GM03348 (cell line): Measurements from ENCODE around the gene GSTO2.

Source experiments
- DNase-seq: peaks from one replicate; pipeline ENCODE4 v3.0.0; 2012; ENCODE audit warnings: low spot score

The GSTO2 gene

DNA sequence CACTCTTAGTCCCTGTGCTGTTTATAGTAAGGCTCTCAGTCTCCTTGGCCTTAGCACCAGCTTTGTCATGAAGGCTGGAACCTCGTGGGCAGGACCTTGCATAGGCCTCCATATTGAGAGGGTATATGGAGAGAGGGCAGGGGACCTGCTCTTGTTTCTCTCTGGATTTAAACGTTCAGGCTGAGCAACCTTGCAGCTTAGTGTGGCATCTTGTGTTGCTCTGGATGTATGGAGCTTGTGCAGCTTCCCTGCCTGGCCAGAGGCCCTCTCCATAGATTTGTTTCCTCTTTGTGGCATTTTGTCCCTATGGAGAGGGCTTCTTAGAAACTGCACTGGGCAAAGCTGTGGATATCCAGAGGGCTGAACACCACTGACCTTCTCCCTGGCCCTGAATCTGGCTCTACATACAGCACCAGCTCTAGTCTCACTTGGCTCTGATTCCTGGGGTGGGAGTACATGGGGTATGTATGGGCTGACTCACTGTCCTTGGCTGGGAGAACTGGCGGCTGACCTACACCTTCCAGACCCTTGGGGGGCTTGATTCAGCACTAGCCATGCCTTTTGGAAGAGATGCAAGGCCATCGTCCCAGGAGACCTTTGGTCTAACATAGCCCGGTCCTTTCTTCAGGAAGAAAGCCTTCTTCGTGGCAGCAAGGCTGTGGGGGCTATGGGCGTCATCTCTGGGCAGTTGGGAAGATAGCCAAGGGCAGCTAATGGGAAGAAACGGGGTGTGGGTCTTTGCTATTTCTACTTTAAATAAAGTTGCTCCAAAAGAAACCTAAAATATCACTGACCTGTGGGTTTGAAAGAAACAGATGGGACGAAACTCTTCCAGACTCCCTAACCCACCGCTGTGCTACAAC, 38.8 kb downstream of the GSTO2 start:
- DNase-seq = no peak

GRCh38 chr10:104308439-104308903, 39.5 kb downstream of the GSTO2 start:
- DNase-seq = no peak

GRCh38 chr10:104309980-104310978, 41.3 kb downstream of the GSTO2 start:
- peak; percentile 82 for DNase-seq

- DNase-seq = no peak
These were observed 42.3 kb downstream of the GSTO2 start for GRCh38 chr10:104311184-104311720.

DNA sequence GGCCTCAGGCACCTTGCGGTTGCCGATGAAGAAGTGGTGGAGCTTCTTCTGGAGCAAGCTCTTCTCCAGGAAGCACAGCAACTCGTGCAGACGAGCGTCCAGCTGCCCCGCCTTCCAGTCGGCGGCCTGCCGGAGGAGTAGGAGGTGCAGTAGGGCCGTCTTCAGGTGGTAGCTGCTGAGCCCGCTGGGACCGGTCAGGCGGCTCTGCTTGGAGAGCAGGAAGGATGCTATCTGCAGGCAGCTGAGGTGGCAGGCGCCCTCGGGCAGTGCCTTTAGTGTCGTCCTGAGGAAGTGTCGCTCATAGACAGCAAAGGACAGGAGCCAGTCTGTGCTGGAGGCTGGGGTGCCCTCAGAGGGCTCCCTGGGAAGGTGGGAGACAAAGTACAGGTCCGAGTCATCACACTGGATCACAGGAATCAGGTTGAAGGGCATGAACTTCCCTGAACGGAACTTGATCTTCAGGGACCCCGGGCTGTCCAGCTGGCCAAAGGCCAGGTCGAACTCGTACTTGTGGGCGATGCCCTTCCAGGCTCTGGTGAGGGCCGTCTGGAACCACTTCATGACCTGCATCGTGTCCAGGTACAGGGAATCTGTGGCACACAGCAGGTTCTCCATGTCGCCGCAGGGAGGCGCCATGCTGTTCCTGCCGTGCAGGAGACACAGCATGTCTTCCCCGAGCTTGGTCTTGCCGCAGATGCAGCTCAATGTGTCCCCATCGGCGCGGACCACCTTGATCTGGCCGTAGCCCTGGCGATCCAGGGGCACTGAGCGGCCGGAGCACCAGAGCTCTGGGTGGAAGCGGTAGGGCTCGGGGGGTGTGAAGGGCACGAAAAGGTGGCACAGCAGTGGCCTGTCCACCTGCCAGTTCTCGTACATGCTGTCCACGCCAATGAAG, 45.9 kb downstream of the GSTO2 start:
- DNase-seq = no peak

DNA sequence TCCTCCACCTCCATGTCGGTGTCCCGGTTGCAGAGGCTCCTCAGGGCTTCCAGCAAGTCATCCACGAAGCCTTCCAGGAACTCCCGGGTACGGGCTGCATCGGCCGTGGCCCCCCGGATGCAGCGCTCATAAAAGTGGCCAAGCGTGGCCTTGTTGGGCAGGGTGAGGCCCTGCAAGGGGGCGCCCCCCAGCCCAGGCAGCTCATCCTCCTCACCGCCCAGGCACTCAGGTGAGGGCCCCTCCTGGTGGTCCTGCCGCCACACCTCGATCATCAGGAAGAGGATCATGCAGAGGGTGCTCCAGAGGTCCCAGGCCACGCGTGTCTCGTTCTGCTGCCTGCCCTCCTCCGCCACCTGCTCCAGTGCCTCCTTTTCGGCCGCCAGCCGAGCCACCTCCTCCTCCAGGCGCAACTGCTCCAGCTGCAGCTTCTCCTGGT, 46.5 kb downstream of the GSTO2 start:
- DNase-seq = no peak

- no peak for DNase-seq
These were observed 47.5 kb downstream of the GSTO2 start for GRCh38 chr10:104316321-104317099.

DNA sequence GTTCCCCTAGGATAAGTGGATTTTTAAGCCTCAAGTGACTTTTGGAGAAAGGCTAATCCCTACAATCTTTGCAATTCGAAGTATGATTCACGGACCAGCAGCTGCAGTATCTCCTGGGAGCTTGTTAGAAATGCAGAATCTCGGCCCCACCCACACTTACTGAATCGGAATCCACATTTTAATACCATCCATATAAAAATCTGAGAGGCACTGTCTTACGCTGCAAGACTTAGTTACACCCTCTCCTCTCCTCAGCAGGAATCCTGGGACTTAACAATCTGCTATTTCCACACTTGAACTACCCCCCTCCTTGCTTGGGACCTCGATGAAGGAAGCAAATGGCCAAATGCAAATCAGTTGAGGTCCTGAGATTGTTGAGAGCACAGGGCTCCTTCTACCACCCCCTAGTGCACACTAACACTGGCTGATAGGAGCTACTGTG, 48.3 kb downstream of the GSTO2 start:
- peak; percentile 76 for DNase-seq

GRCh38 chr10:104317726-104318299, 48.8 kb downstream of the GSTO2 start:
- DNase-seq = no peak

- DNase-seq = no peak
These were observed 49.3 kb downstream of the GSTO2 start for GRCh38 chr10:104318326-104318725.

DNA sequence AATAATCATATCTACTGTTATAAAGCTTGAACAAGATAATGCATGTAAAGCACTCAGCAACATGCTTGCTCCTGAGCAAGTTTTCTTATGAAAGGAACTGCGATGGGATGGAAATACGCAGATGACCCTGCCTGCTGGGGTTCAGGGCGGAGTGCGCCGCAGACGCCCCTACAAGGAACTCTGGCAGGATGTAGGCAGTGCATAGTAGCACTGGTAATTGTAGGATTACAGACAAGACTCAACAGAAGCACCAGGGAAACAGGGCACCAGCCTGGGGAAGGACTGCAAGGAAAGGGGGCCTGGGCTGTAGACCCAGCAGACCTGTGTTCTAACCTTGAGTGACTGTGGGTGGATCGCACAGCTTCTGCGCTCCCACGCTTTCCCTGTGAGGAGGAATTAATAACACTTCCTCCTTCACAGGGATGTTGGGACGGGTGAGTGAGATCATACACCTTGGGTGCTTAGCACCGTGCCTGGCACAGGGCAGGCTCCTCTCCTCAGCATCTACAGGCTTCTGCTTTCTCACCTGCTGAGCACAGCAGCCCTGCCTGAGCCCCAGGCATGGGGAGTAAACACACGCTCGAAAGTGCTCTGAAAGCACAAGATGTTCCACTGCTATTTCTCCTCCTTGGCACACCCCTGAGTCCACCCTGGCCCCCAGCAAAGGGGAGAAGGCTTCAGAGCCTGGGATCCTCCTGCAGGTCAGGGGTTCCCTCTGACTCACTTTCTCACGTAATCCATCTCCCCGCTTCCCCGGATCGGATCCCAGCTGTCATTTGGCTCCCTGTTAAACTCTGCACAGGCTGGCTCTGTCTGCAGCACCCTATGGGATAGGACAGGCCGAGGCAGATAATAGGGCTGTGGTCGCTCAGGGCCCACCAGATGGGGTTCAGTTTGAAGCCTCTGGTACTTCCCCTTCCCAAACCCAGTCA, 50.1 kb downstream of the GSTO2 start:
- no peak for DNase-seq

DNA sequence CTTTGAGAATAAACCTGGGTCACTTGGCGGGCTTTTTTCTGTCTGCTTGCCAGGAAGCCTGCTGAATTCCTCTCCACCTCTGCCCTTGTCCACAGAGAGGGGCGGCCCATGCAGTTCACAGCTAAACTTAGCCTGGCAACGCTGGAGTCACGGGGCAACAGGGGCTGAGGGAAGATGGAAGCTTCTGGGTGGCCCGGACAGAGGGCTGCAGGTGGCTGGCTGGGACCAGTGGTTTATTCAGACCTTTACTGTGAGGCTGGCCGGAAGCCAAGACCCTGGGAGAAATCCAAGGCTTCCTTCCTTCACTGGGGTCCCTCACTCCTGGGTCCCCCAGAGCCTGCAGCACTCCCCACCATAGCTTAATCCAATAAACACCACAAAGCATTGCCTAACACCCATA, 52.2 kb downstream of the GSTO2 start:
- no peak for DNase-seq

- DNase-seq = no peak
These were observed 52.9 kb downstream of the GSTO2 start for GRCh38 chr10:104321725-104322415.

- DNase-seq = no peak
These were observed 53.4 kb downstream of the GSTO2 start for GRCh38 chr10:104322416-104322782.

GRCh38 chr10:104323085-104323484, 54.1 kb downstream of the GSTO2 start:
- DNase-seq = no peak

GRCh38 chr10:104323760-104324201, 54.8 kb downstream of the GSTO2 start:
- DNase-seq = no peak

- DNase-seq = no peak
These were observed 55.3 kb downstream of the GSTO2 start for GRCh38 chr10:104324221-104324686.

DNA sequence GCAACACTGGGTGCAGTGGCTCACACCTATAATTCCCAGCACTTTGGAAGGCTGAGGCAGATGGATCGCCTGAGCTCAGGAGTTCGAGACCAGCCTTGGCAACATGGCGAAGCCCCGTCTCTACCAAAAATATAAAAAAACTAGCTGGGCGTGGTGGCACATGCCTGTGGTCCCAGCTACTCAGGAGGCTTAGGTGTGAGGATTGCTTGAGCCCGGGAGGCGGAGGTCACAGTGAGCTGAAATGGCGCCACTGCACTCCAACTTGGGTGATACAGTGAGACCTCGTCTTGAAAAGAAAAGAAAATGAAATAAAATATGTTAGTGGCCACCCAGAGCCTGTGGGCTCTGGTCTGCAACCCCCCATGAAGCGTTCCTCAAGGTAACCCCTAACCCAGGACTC, 55.9 kb downstream of the GSTO2 start:
- DNase-seq = no peak
